GM12872 (cell line): Measurements from ENCODE around the gene DNMT1.

Experiments
- TF ChIP-seq, protein P1 (sequence below): IDR thresholded peaks from 3 replicates; pipeline ENCODE4 v1.5.1; 2011; ENCODE audit warnings: low read depth, mild to moderate bottlenecking, low read length, moderate library complexity; ENCODE audit not compliant: insufficient read depth

DNMT1 gene

DNA sequence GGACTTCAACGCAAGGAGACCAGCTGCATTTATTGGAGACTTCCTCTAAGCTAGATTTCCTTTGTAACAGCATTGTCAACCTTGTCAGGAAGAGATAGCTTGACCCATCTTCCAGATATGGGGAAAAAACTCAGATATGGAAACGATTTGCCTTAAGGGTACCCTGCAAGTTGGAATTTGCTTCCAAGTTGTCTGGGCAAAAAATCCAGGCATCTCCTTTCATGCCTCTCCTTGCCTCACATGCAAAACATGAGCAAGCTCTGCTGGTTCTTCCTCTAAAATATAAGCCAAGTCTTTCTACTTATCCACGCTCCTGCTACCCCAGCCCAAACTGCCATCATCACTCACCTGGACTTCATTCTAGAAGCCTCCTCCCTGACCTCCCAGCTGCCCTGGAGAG lies 6.4 kb upstream of the DNMT1 start:
- TF ChIP-seq, protein P1, sequence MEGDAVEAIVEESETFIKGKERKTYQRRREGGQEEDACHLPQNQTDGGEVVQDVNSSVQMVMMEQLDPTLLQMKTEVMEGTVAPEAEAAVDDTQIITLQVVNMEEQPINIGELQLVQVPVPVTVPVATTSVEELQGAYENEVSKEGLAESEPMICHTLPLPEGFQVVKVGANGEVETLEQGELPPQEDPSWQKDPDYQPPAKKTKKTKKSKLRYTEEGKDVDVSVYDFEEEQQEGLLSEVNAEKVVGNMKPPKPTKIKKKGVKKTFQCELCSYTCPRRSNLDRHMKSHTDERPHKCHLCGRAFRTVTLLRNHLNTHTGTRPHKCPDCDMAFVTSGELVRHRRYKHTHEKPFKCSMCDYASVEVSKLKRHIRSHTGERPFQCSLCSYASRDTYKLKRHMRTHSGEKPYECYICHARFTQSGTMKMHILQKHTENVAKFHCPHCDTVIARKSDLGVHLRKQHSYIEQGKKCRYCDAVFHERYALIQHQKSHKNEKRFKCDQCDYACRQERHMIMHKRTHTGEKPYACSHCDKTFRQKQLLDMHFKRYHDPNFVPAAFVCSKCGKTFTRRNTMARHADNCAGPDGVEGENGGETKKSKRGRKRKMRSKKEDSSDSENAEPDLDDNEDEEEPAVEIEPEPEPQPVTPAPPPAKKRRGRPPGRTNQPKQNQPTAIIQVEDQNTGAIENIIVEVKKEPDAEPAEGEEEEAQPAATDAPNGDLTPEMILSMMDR: no peak

DNA sequence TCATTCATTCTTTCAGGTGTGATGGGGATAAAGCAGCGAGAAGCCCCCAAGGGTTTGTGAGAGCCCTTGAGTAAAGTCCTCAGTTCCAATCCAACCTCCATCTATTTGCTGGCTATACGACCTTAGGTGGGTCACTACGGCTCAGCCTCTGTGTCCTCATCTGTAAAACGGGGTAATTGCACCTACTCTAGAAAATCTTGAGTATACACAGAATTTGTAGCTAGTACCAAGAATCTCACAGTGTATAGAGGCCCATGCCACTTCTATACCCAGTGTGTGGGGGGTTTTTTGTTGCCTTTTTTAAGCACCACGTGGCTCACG lies 406 bp upstream of the DNMT1 start:
- TF ChIP-seq, protein P1: no peak

DNA sequence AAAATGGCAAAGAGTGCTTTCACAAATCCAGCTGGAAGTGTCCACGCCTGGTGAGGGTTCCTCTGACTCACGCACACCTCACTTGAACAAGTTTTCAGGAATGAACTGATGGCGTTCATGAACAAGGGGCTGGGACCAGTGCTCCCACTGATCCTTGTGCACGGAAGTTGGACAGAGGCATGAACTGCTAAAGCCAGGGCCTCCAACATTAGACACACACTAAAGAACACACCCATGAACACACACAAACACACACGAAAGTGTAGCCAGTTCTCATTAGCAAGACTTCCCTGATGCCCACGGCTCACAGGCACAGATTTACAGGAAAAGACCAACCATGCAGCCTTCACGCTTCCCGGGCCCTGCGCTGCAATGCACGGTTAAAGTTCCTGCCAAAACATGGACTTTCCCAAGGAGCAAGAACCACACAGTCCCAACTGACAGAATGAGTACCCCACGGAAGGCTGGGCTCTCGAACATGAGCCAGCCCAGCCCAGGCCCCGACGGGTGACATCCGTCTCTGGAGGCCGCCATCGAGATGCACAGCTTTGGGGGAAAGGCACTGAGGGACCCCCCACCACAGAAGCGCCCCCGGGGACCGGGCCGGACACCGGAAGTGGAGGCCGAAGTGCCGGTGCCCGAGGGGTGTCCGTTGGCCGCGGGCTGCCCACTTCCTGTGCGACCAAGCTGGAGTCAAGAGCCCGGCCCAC lies 808 bp downstream of the DNMT1 start:
- TF ChIP-seq, protein P1: no peak

DNA sequence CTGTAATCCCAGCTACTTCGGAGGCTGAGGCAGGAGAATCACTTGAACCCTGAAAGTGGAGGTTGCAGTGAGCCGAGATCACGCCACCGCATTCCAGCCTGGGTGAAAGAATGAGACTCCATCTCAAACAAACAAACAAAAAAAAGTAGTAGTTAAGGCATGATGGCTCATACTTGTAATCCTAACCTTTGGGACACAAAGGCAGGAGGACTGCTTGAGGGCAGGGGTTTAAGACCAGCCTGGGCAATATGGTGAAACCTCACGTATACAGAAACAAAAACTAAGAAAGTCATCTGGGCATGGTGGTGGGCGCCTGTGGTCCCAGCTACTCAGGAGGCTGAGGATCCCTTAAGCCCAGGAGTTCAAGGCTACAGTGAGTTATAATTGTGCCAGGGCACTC lies 1.8 kb downstream of the DNMT1 start:
- TF ChIP-seq, protein P1: no peak

DNA sequence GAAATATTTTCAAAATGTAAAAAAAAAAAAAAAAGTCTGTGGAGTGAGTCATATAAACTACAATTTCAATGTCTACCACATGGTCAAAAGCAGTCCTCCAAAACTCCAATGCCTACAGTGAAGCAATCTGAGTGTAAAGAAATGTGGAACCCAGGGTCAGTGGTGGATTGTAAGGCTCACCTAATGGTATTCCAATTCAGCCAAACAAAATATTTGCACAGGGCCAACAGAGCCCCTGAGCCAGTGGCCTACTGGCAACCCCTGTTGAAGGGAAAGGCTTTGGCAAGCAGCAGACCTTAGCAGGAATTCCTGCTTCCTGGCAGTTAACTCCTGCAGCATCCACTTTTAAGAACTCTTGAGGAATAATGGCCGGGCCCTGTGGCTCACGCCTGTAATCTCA lies 3.4 kb downstream of the DNMT1 start:
- TF ChIP-seq, protein P1: no peak

DNA sequence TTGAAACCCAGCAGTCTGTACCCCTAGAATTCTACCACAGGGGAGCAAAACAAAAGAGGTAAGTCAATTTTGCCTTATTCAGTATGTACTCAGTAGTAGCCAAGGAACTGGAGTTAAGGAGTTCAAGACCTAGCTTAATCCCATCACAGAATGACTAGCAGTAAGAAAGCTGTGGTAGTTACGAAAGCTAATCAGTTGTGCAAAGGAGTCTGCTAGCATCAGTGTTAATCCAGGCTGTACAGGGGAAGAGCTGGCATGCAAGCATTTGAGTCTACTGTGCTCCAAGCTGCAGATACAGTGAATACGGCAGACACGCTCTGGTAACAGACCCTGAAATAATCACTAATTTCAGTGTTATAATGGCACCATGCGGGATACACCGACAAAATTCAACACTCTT lies 4.7 kb downstream of the DNMT1 start:
- TF ChIP-seq, protein P1: no peak

DNA sequence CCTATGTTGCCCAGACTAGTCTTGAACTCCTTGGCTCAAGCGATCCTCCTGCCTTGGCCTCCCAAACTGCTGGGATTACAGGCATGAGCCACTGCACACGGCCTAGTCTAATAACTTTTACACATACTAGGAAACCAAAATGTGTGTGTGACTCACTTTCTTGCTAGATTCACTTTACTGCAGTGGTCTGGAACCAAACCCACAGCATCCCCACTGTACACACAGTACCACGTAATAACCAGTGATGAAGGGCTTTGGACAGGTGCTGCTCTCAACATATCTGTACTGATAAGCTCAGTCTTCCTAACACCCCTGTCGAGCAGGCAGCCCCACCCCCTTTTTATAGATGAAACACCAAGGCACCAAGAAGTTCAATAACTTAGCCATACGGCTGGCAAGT lies 5.1 kb downstream of the DNMT1 start:
- TF ChIP-seq, protein P1: no peak
